HL-60 (cell line): ENCODE data around the gene IGFBP2.

Experiments
- GABPA ChIP-seq: IDR thresholded peaks from 2 replicates; pipeline ENCODE4 v1.6.1; 2012; ENCODE audit warnings: low read depth
- POLR2AphosphoS5 ChIP-seq: IDR thresholded peaks from 2 replicates; pipeline ENCODE4 v1.6.1; 2012; ENCODE audit warnings: low read depth
- TF ChIP-seq, protein P1 (sequence below): IDR thresholded peaks from one replicate; pipeline ENCODE4 v1.5.1; 2011; ENCODE audit warnings: low read length, control low read depth, inconsistent platforms; ENCODE audit not compliant: insufficient read depth

DNA sequence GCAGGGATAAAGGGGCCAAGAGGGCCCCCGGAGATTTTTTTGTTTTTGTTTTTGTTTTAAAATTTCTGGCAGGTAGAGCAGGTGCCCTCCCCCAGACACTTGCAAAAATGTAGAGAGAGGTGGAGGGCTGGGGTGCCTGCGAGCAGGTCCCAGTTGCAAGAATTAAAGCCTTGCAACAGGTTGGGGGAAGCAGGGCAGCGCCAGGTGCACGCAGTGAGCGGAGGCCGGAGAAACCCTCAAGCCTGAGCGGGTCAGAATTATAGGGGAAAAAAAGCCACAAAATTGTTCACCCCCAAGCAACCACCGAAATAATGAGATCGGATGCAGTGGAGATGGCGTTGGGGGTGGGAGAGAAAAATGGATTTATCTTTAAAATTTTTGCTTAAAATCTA lies 61.6 kb downstream of the IGFBP2 start:
- TF ChIP-seq, protein P1, sequence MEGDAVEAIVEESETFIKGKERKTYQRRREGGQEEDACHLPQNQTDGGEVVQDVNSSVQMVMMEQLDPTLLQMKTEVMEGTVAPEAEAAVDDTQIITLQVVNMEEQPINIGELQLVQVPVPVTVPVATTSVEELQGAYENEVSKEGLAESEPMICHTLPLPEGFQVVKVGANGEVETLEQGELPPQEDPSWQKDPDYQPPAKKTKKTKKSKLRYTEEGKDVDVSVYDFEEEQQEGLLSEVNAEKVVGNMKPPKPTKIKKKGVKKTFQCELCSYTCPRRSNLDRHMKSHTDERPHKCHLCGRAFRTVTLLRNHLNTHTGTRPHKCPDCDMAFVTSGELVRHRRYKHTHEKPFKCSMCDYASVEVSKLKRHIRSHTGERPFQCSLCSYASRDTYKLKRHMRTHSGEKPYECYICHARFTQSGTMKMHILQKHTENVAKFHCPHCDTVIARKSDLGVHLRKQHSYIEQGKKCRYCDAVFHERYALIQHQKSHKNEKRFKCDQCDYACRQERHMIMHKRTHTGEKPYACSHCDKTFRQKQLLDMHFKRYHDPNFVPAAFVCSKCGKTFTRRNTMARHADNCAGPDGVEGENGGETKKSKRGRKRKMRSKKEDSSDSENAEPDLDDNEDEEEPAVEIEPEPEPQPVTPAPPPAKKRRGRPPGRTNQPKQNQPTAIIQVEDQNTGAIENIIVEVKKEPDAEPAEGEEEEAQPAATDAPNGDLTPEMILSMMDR = no peak
- TF ChIP-seq POLR2AphosphoS5 = no peak
- TF ChIP-seq GABPA = no peak
